ENCODE measurements around the gene CAPN3. TPM values are rescaled to one million over a fixed set of nuclear protein-coding genes. Genes with fewer than 3 reads are reported as not detected.

Gene CAPN3
- total and polyA plus RNA-seq, 2 experiments from 2014 or later: 0.84 to 1.1 TPM

GRCh38 chr15:42314818-42315217 is 44.5 kb upstream of the CAPN3 start (continued):
- no peak for TF ChIP-seq STAT1 (IDR thresholded peaks at IDR 0.05; ENCODE audit: unreplicated experiment)
- TF ChIP-seq JUNB (IDR thresholded peaks at IDR 0.05; ENCODE audit: unreplicated experiment): no peak
- TF ChIP-seq ZNF462 (CRISPR knock-in tag; IDR thresholded peaks at IDR 0.05): no peak

DNA sequence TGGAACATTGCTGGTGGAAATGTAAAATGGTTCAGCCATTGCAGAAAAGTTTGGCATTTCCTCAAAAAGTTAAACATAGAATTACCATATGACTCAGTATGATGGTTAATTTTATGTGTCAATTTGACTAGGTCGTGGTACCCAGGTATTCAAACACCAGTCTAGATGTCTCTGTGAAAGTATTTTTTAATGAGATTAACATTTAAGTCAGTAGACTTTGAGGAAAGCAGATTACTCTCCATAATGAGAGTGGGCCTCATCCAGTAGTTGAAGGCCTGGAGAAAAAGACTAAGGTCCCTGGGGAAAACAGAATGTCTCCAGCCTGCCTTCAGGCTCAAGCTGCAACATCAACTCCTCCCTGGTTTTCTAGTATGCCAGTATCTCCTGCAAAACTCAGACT is 43.8 kb upstream of the CAPN3 start:
- Mint-ChIP-seq H3K9me3 (no peaks in the 10 kb centered on the region), H3K4me3 (no peak overlapping the region), H3K4me1 (peaks cover 4% of the 10 kb centered on the region; the same call in 2 of the 3 replicates), H3K27me3 (ENCODE audit: insufficient read depth, low read depth, poor library complexity) (no peaks in the 10 kb centered on the region), H3K36me3 (ENCODE audit: low read depth) (peaks cover 3% of the 10 kb centered on the region; the same call in 1 of the 3 replicates), H3K27ac (no peak overlapping the region)
- no peaks in the 10 kb centered on the region for H3K79me2 ChIP-seq (replicated peaks; ENCODE audit: insufficient read depth)
- no peaks in the 10 kb centered on the region for H3K36me3 ChIP-seq (ENCODE audit: insufficient read depth)
- no peaks in the 10 kb centered on the region for H3K4me1 ChIP-seq (ENCODE audit: insufficient read depth)
- no peak overlapping the region for H3K27ac ChIP-seq (ENCODE audit: low read depth)
- no peak overlapping the region for H3K4me3 ChIP-seq
- ATAC-seq: no peak
- H3K27me3 ChIP-seq (ENCODE audit: insufficient read depth): no peaks in the 10 kb centered on the region
- DNase-seq (ENCODE audit: low spot score): no peak
- no peaks in the 10 kb centered on the region for H3K9me2 ChIP-seq (ENCODE audit: insufficient read depth)
- H2AFZ ChIP-seq: no peak overlapping the region
- H3K4me2 ChIP-seq: no peak overlapping the region
- no peaks in the 10 kb centered on the region for H4K20me1 ChIP-seq (replicated peaks; ENCODE audit: insufficient read depth)
- H3F3A ChIP-seq (replicated peaks; ENCODE audit: low read depth): no peaks in the 10 kb centered on the region
- TF ChIP-seq STAT1 (IDR thresholded peaks at IDR 0.05; ENCODE audit: unreplicated experiment) (no peak), EZH2 (IDR thresholded peaks at IDR 0.05; ENCODE audit: low read depth, unreplicated experiment) (no peak), NANOG (IDR thresholded peaks at IDR 0.05; ENCODE audit: borderline replicate concordance) (no peak), EZH2phosphoT487 (IDR thresholded peaks at IDR 0.05; ENCODE audit: unreplicated experiment) (no peak), ZNF114 (CRISPR knock-in tag; IDR thresholded peaks at IDR 0.05) (no peak)
- TF ChIP-seq, protein P1, sequence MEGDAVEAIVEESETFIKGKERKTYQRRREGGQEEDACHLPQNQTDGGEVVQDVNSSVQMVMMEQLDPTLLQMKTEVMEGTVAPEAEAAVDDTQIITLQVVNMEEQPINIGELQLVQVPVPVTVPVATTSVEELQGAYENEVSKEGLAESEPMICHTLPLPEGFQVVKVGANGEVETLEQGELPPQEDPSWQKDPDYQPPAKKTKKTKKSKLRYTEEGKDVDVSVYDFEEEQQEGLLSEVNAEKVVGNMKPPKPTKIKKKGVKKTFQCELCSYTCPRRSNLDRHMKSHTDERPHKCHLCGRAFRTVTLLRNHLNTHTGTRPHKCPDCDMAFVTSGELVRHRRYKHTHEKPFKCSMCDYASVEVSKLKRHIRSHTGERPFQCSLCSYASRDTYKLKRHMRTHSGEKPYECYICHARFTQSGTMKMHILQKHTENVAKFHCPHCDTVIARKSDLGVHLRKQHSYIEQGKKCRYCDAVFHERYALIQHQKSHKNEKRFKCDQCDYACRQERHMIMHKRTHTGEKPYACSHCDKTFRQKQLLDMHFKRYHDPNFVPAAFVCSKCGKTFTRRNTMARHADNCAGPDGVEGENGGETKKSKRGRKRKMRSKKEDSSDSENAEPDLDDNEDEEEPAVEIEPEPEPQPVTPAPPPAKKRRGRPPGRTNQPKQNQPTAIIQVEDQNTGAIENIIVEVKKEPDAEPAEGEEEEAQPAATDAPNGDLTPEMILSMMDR (conservative IDR thresholded peaks at IDR 0.05; ENCODE audit: low read depth in 2 of 2): no peak
- TF ChIP-seq, protein P2, sequence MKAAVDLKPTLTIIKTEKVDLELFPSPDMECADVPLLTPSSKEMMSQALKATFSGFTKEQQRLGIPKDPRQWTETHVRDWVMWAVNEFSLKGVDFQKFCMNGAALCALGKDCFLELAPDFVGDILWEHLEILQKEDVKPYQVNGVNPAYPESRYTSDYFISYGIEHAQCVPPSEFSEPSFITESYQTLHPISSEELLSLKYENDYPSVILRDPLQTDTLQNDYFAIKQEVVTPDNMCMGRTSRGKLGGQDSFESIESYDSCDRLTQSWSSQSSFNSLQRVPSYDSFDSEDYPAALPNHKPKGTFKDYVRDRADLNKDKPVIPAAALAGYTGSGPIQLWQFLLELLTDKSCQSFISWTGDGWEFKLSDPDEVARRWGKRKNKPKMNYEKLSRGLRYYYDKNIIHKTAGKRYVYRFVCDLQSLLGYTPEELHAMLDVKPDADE (IDR thresholded peaks at IDR 0.05): no peak

Data from GM23338 (cell line).